ENCODE measurements around the gene FBXL17. TPM values are rescaled to one million over a fixed set of nuclear protein-coding genes. Genes with fewer than 3 reads are reported as not detected.

Gene FBXL17
- total RNA-seq, 2 experiments from 2014 or later, result 5.0 to 6.0 TPM

GRCh38 chr5:107937651-107938355, 444.1 kb downstream of the FBXL17 start:
- ChIA-PET POLR2A (no interaction called here), CTCF (no interaction called here)

- CTCF ChIA-PET, result no interaction called here
- POLR2A ChIA-PET, result no interaction called here
Measured at GRCh38 chr5:107937204-107937603, 444.7 kb downstream of the FBXL17 start.

GRCh38 chr5:107936515-107936914, 445.4 kb downstream of the FBXL17 start:
- ChIA-PET POLR2A (no interaction called here), CTCF (no interaction called here)

GRCh38 chr5:107935645-107936044, 446.3 kb downstream of the FBXL17 start:
- ChIA-PET CTCF (no interaction called here), POLR2A (no interaction called here)

- CTCF ChIA-PET, result no interaction called here
- POLR2A ChIA-PET, result no interaction called here
Measured at GRCh38 chr5:107933326-107933725, 448.6 kb downstream of the FBXL17 start.

GRCh38 chr5:107930891-107931290, 451.0 kb downstream of the FBXL17 start:
- POLR2A ChIA-PET, result no interaction called here
- CTCF ChIA-PET, result no interaction called here

GRCh38 chr5:107930092-107930491, 451.8 kb downstream of the FBXL17 start:
- CTCF ChIA-PET, result no interaction called here
- POLR2A ChIA-PET, result no interaction called here

- POLR2A ChIA-PET, result no interaction called here
Measured at GRCh38 chr5:107929080-107929479, 452.8 kb downstream of the FBXL17 start.

GRCh38 chr5:107926121-107926520, 455.8 kb downstream of the FBXL17 start:
- POLR2A ChIA-PET, result no interaction called here
- CTCF ChIA-PET, result no interaction called here

More at GRCh38 chr5:107929080-107929479, 452.8 kb downstream of the FBXL17 start:
- CTCF ChIA-PET, result no interaction called here

- ChIA-PET CTCF (no interaction called here), POLR2A (no interaction called here)
Measured at GRCh38 chr5:107925200-107925599, 456.7 kb downstream of the FBXL17 start.

- ChIA-PET POLR2A (no interaction called here), CTCF (no interaction called here)
Measured at GRCh38 chr5:107919969-107920368, 461.9 kb downstream of the FBXL17 start.

- POLR2A ChIA-PET, result no interaction called here
- CTCF ChIA-PET, result no interaction called here
Measured at GRCh38 chr5:107919361-107919760, 462.5 kb downstream of the FBXL17 start.

GRCh38 chr5:107917983-107918382, 463.9 kb downstream of the FBXL17 start:
- POLR2A ChIA-PET, result no interaction called here
- CTCF ChIA-PET, result no interaction called here

- POLR2A ChIA-PET, result no interaction called here
- CTCF ChIA-PET, result no interaction called here
Measured at GRCh38 chr5:107916731-107917725, 464.9 kb downstream of the FBXL17 start.

- CTCF ChIA-PET, result no interaction called here
- POLR2A ChIA-PET, result no interaction called here
Measured at GRCh38 chr5:107915176-107915812, 466.6 kb downstream of the FBXL17 start.

- ChIA-PET POLR2A (no interaction called here), CTCF (no interaction called here)
Measured at GRCh38 chr5:107913494-107913893, 468.4 kb downstream of the FBXL17 start.

- ChIA-PET POLR2A (no interaction called here), CTCF (no interaction called here)
Measured at GRCh38 chr5:107900721-107901120, 481.2 kb downstream of the FBXL17 start.

- ChIA-PET POLR2A (no interaction called here), CTCF (no interaction called here)
Measured at GRCh38 chr5:107894361-107894760, 487.5 kb downstream of the FBXL17 start.

- POLR2A ChIA-PET, result no interaction called here
- CTCF ChIA-PET, result no interaction called here
Measured at GRCh38 chr5:107893642-107894041, 488.3 kb downstream of the FBXL17 start.

- ChIA-PET CTCF (no interaction called here), POLR2A (no interaction called here)
Measured at GRCh38 chr5:107889387-107889786, 492.5 kb downstream of the FBXL17 start.

GRCh38 chr5:107888541-107888940, 493.4 kb downstream of the FBXL17 start:
- CTCF ChIA-PET, result no interaction called here

More at GRCh38 chr5:107888541-107888940, 493.4 kb downstream of the FBXL17 start:
- POLR2A ChIA-PET, result no interaction called here
